ENCODE results near the gene HEBP2.
"Not testable (repeated sequence)": the region's sequence is repeated elsewhere in the genome, so short reads cannot be mapped to it uniquely, and the experiment has no call there.

Gene HEBP2, protein sequence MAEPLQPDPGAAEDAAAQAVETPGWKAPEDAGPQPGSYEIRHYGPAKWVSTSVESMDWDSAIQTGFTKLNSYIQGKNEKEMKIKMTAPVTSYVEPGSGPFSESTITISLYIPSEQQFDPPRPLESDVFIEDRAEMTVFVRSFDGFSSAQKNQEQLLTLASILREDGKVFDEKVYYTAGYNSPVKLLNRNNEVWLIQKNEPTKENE

DNA sequence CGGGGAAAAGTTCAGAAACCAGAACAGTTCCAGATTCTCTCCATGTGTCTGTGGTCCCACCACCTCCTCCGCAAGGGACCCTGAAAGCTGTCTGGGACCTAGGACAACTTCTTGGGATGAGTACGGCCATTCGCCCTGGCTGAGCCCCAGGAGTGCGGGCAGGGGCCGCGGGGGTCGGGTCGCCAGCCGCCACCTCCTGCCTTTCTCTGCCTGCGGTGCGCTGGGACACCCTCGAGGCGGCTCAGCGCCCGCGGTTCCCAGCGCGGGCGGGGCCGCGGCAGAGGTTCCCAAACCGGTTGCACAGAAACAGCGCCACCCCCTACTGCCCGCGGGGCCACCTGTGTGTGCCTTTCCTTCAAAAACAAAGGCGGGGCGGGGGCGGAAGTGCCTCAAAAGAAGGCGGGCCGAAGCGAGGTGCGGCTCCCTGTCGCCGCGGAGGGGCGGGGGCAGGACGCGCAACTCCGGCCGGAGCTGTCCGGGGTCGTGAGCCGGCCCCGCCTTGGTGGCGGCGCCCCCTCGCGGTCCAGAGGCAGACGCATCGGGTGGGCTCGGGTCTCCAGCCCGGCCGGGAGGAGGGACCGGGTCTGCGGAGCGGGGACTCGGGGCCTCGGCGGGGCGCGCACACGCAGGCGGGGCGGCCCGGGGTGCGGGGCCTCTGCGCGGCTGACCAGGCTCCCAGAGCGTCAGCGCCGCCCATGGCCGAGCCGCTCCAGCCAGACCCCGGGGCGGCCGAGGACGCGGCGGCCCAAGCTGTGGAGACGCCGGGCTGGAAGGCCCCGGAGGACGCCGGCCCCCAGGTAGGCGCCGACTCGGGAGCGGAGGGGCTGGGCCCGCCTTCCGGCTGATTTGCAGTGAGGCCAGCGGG, at the start of gene HEBP2:
HEBP2 (plus strand) TSS at position 423 of the 865 bp plus-strand sequence; CDS start at position 696, 273 bp downstream.
- peak; percentile 82 to 87 for DNase-seq (ENCODE audit: low read depth in 2 of 2)

GRCh38 chr6:138357928-138358327, 46.1 kb upstream of the HEBP2 start:
- no peak for DNase-seq (ENCODE audit: low read depth in 2 of 2)

GRCh38 chr6:138368684-138369083, 35.3 kb upstream of the HEBP2 start:
- not testable (repeated sequence) for DNase-seq (ENCODE audit: low read depth in 2 of 2)

GRCh38 chr6:138370631-138371451, 33.2 kb upstream of the HEBP2 start:
- DNase-seq (ENCODE audit: low read depth in 2 of 2): no peak

- DNase-seq (ENCODE audit: low read depth in 2 of 2): no peak
These were observed 32.6 kb upstream of the HEBP2 start for GRCh38 chr6:138371452-138371711.

- DNase-seq (ENCODE audit: low read depth in 2 of 2): no peak
These were observed 32.3 kb upstream of the HEBP2 start for GRCh38 chr6:138371720-138372119.

GRCh38 chr6:138372711-138373463, 31.1 kb upstream of the HEBP2 start:
- no peak for DNase-seq (ENCODE audit: low read depth in 2 of 2)

GRCh38 chr6:138374230-138374629, 29.8 kb upstream of the HEBP2 start:
- DNase-seq (ENCODE audit: low read depth in 2 of 2): no peak

DNA sequence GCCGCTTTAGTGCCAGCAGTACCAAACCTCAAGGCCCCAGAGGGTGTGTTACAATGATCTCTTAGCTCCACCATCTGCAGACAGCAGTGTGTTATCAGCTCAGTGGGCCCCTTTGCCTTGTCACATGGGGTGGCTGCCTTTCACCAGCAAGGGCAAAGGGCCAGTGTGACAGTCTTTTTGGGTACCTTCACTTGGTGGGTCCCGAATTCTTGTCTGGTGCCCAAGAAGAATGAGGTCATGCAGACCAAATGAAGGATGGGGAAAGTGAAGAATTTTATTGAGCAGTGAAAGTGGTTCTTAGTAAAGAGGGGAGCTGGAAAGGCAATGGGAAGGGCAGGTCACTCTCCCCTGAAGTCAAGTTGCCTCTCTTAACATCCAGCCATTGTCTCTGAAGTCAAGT, 29.2 kb upstream of the HEBP2 start:
- no peak for DNase-seq (ENCODE audit: low read depth in 2 of 2)

GRCh38 chr6:138377042-138377441, 27.0 kb upstream of the HEBP2 start:
- no peak for DNase-seq (ENCODE audit: low read depth in 2 of 2)

DNA sequence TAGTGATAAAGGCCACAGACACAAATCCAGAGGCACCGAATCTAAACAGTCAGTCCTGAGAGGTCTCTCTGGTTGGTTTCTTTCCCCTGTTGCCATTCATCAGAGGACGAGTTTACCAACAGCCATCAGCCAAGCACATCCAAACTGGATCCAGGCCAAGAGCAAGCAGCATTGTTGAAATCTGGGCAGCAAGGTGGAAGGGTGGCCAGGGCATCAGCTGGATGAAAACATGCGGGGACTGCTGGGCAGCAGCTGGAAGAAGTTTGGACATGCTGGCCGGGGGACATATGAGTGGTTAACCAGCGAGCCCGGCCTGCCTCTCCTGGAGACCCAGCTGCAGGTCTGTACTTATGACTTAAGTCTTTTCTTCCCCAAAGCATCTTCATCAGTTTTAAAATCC, 26.2 kb upstream of the HEBP2 start, which contains the start of gene SMIM28:
SMIM28 (plus strand) TSS at position 62 of the 400 bp plus-strand sequence; CDS start at position 230, 168 bp downstream.
- no peak for DNase-seq (ENCODE audit: low read depth in 2 of 2)

DNA sequence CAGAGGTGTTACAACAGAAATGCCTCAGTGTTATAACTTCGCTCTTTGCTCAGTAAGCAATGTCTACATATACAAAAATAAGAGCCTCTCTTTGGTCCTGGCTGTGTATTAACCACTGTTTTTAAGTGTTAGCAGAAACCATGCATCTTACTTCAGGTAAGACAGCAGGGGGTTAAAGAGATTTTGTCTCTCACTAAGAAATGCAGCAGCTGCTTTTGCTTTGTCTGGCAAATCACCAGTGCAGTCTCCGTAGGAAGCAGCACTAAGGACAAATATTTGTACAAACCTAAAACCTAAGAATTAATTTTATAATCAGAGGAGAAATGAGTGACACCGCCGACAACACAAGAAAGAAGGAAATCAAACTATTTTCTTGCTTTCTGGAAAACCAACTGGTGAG, 25.6 kb upstream of the HEBP2 start:
- DNase-seq (ENCODE audit: low read depth in 2 of 2): no peak

DNA sequence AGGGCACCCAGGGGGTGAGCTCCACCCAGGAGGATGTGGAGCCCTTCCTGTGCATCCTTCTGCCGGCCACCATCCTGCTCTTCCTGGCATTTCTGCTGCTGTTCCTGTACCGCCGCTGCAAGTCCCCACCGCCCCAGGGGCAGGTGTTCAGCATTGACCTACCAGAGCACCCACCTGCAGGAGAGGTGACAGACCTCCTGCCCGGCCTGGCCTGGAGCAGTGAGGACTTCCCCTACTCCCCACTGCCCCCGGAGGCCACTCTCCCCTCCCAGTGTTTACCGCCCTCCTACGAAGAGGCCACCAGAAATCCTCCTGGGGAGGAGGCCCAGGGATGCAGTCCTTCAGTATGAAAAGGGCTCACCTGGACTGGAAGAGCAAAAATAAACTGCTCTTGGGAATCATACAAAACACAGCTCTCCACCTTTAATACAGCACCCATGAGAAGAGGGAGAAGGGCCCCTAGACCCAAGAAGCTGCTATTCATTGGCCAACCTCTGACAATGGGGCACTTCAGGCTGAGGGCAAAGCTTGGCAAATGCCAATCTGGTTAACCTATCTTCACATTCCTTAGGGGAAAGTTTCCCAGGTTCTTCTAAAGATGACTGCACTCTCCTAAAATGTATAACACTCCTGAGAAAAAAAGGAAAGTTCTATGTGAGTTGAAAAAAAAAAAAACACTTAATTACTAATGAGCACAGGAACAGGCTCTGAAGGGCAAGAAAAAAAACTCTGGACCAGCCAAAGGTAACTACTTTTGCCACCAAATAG, 21.3 kb upstream of the HEBP2 start:
- DNase-seq (ENCODE audit: low read depth in 2 of 2): no peak

DNA sequence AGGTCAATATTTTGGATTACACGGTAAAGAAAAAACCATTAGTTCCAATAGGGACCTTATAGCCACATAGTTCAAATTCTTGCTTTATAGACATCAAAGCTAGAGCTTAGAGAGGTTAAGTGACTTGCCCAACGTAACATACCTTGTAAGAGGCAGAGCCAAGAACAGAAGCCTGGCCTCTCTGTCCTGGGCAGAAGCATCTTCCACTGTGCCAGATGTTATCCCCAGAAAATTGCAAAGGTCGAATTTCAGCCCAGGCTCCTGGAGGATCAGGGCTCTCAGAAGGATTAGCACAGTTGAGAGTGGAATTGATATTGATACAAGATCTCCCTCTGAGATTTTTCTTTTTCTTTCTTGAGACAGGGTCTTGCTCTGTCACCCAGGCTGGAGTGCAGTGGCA, 20.2 kb upstream of the HEBP2 start:
- no peak for DNase-seq (ENCODE audit: low read depth in 2 of 2)

- no peak for DNase-seq (ENCODE audit: low read depth in 2 of 2)
These were observed 17.1 kb upstream of the HEBP2 start for GRCh38 chr6:138386897-138387296.

- no peak for DNase-seq (ENCODE audit: low read depth in 2 of 2)
These were observed 16.2 kb upstream of the HEBP2 start for GRCh38 chr6:138387577-138388368.

DNA sequence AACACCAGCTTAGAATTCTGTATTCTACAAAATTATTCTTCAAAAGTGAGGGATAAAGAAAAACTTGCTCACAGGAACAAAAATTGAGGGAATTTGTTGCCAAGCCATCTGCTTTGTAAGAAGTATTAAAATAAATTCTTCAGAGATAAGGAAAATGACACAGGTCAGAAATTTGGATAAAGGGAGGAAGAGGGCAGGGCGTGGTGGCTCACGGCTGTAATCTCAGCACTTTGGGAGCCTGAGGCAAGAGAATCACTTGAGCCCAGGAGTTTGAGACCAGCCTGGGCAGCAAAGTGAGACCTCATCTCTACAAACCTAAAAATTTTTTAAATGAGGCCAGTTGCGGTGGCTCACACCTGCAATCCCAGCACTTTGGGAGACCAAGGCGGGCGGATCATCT, 14.5 kb upstream of the HEBP2 start:
- DNase-seq (ENCODE audit: low read depth in 2 of 2): no peak

DNA sequence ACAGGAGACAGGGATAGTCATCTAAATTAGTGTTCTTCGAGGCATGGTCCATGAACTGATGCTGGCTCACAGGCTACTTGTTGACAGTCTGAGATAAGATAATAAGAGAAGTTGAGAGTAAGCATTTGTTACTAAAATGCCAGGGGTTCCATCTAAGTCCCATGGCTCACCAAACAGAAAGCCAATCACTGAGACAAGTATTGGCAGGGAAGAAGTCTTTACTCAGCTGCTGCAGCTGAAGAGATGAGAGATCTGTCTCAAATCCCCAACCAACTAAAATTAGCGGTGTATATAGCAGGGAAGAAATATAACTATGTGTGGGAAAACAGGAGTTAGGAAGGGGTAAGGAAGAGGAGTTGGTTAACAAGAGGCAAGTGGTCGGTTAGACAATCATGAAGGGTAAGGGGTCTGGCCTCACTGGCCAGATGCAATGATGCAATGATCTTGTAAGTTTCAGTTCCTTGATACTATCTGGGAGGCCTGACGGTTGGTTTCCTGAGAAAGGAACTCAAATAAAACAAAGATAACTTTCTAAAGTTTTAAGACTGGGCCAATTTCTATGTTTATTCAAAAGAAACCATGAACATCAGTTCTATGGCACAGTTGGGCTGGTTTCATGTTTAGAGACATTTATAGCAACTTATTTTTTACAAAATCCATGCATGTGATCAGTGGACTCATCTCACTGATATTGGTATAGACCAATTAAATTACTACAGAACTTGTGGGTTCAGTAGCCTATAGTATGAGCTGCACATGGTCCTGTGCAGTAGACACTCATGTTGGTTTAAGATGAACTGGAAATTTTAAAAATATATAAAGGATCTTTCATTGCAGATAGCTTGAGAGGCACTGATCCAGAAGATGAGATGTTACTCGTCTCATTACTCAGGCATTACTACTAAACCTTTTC, 9.9 kb upstream of the HEBP2 start:
- DNase-seq (ENCODE audit: low read depth in 2 of 2): no peak

DNA sequence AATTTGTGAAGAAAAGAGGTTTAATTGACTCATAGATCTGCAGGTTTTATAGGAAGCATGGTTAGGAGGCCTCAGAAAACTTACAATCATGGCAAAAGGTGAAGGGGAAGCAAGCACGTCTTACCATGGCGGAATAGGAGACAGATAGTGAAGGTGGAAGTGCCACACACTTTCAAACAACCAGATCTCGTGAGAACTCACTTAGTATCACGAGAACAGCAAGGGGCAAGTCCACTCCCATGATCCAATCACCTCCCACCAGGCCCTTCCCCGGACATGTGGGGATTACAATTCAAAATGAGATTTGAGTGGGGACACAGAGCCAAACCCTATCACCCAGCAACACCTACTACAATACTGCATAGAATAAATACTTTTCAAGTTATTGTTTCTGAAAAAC, 7.3 kb upstream of the HEBP2 start:
- DNase-seq (ENCODE audit: low read depth in 2 of 2): no peak
